ENCODE results near the gene HS2ST1. TPM values are rescaled to one million over a fixed set of nuclear protein-coding genes. Genes with fewer than 3 reads are reported as not detected.

HS2ST1 gene
- total RNA-seq, 1 experiment from 2014 or later, result 57.2 TPM

DNA sequence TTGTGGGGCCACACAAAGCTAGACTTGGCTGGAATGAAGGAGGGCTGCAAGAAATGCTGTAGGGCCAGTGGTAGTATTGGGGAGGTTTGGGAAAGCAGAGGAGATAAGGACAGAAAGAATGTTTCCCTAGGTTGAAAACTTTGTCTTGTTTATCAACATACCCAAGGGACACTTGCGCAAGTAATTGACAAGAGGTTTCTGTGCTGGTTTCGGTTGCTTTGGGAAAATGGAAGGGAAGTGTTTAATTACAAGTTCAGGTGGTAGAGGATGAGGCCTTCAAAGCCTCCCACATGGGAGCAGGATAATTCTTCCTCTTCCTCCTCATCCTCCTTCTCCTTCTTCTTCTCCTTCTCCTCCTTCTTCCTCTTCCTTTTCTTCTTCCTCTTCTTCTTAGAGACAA lies 232.1 kb downstream of the HS2ST1 start:
- CTCF ChIA-PET, result no interaction called here

GRCh38 chr1:87146986-87147385 lies 232.6 kb downstream of the HS2ST1 start:
- Histone ChIP-seq H3K27me3 (replicated peaks; ENCODE audit: control insufficient read depth, insufficient read depth, low read length) (no peaks in the 10 kb centered on the region), H3K4me1 (no peaks in the 10 kb centered on the region), H3K36me3 (ENCODE audit: control insufficient read depth, insufficient read depth, low read length) (no peaks in the 10 kb centered on the region), H3K9me3 (no peaks in the 10 kb centered on the region), H3K4me3 (ENCODE audit: low read depth, low read length) (no peak overlapping the region)
- Mint-ChIP-seq H3K4me1 (ENCODE audit: low read depth, unreplicated experiment) (no peaks in the 10 kb centered on the region), H3K36me3 (ENCODE audit: insufficient read depth, unreplicated experiment) (no peaks in the 10 kb centered on the region), H3K27me3 (ENCODE audit: insufficient read depth, unreplicated experiment) (no peaks in the 10 kb centered on the region), H3K9me3 (ENCODE audit: unreplicated experiment) (no peaks in the 10 kb centered on the region), H3K4me3 (ENCODE audit: unreplicated experiment) (no peak overlapping the region), H3K27ac (ENCODE audit: unreplicated experiment) (no peak overlapping the region)
- no peak for TF ChIP-seq CTCF (IDR thresholded peaks at IDR 0.05; ENCODE audit: insufficient read depth in 1 of 2, low read depth in 1 of 2, low read length in 1 of 2, severe bottlenecking in 1 of 2, unreplicated experiment in 1 of 2)
- POLR2A ChIA-PET, result no interaction called here
- DNase-seq, result no peak
- intact Hi-C loops (cut with micrococcal nuclease; ENCODE audit: unreplicated experiment), result no loop called here
- no TSS peak for BruUV-seq (replicated peaks)
- CTCF ChIA-PET, result no interaction called here

More for the DNA sequence above, 232.1 kb downstream of the HS2ST1 start:
- Histone ChIP-seq H3K4me3 (ENCODE audit: low read depth, low read length) (no peak overlapping the region), H3K9me3 (no peaks in the 10 kb centered on the region), H3K4me1 (no peaks in the 10 kb centered on the region), H3K36me3 (ENCODE audit: control insufficient read depth, insufficient read depth, low read length) (no peaks in the 10 kb centered on the region), H3K27me3 (replicated peaks; ENCODE audit: control insufficient read depth, insufficient read depth, low read length) (no peaks in the 10 kb centered on the region)
- BruUV-seq (replicated peaks), result no TSS peak
- intact Hi-C loops (cut with micrococcal nuclease; ENCODE audit: unreplicated experiment), result no loop called here
- no peaks in the 10 kb centered on the region for H3K9me3 Mint-ChIP-seq (ENCODE audit: unreplicated experiment)
- no peaks in the 10 kb centered on the region for H3K27me3 Mint-ChIP-seq (ENCODE audit: insufficient read depth, unreplicated experiment)
- H3K36me3 Mint-ChIP-seq (ENCODE audit: insufficient read depth, unreplicated experiment), result no peaks in the 10 kb centered on the region
- DNase-seq, result no peak
- H3K4me3 Mint-ChIP-seq (ENCODE audit: unreplicated experiment), result no peak overlapping the region
- no peak for TF ChIP-seq CTCF (IDR thresholded peaks at IDR 0.05; ENCODE audit: insufficient read depth in 1 of 2, low read depth in 1 of 2, low read length in 1 of 2, severe bottlenecking in 1 of 2, unreplicated experiment in 1 of 2)
- no peaks in the 10 kb centered on the region for H3K4me1 Mint-ChIP-seq (ENCODE audit: low read depth, unreplicated experiment)
- POLR2A ChIA-PET, result no interaction called here
- H3K27ac Mint-ChIP-seq (ENCODE audit: unreplicated experiment), result no peak overlapping the region

GRCh38 chr1:87147851-87148250 lies 233.4 kb downstream of the HS2ST1 start:
- intact Hi-C loops (cut with micrococcal nuclease; ENCODE audit: unreplicated experiment), result no loop called here
- H3K4me3 ChIP-seq (ENCODE audit: low read depth, low read length), result no peak overlapping the region
- POLR2A ChIA-PET, result no interaction called here
- H3K4me1 ChIP-seq, result no peaks in the 10 kb centered on the region
- BruUV-seq (replicated peaks), result no TSS peak
- H3K27me3 ChIP-seq (replicated peaks; ENCODE audit: control insufficient read depth, insufficient read depth, low read length), result no peaks in the 10 kb centered on the region
- H3K36me3 ChIP-seq (ENCODE audit: control insufficient read depth, insufficient read depth, low read length), result no peaks in the 10 kb centered on the region
- Mint-ChIP-seq H3K27me3 (ENCODE audit: insufficient read depth, unreplicated experiment) (no peaks in the 10 kb centered on the region), H3K36me3 (ENCODE audit: insufficient read depth, unreplicated experiment) (no peaks in the 10 kb centered on the region), H3K27ac (ENCODE audit: unreplicated experiment) (no peak overlapping the region), H3K4me3 (ENCODE audit: unreplicated experiment) (no peak overlapping the region), H3K4me1 (ENCODE audit: low read depth, unreplicated experiment) (no peaks in the 10 kb centered on the region), H3K9me3 (ENCODE audit: unreplicated experiment) (no peaks in the 10 kb centered on the region)
- CTCF ChIA-PET, result no interaction called here
- no peaks in the 10 kb centered on the region for H3K9me3 ChIP-seq
- no peak for DNase-seq
- TF ChIP-seq CTCF (IDR thresholded peaks at IDR 0.05; ENCODE audit: insufficient read depth in 1 of 2, low read depth in 1 of 2, low read length in 1 of 2, severe bottlenecking in 1 of 2, unreplicated experiment in 1 of 2), result no peak

Data from Caco-2 (cell line).